ENCODE data around the gene SSPN. TPM values are rescaled to one million over a fixed set of nuclear protein-coding genes. Genes with fewer than 3 reads are reported as not detected.
"Not testable (repeated sequence)": the region's sequence is repeated elsewhere in the genome, so short reads cannot be mapped to it uniquely, and the experiment has no call there.

SSPN gene
- polyA plus RNA-seq, 1 donor: 11.5 TPM

DNA sequence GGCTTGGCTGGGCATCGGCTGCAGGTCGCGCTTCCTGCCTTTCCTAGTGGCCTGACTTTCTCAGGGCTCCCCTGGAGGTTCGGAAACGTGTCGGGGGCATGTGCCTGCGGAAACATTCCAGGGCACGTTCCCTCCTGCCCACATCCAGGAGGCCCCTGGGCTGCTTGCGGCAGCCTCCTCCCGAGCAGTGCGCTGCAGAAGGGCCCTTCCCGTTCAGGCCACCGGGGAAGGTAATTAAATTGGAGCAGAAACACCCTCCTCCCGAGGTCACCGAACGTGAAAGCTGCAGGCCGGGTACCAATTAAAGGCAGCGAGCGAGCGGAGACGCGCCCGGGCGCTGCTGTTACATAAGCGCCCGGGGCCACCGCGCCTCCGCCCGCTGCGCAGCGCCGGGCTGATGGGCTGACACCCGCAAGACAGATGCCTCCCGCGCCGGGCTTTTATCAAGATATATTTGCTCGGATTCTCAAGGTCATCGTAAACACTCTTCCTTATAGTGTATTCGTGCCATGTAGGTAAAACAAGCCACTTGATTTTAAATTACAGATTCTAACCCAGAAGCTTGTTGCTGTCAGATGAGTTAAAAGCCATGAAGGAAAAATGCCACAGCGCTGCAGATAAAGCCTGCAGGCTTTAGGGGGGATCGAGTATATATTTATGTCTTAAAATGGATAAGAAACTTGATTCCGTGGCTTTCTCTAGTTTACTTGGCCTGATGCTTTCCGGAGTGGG, 31.4 kb downstream of the SSPN start:
- DNase-seq: peak; percentile 18 to 62
- WGBS (ENCODE audit: insufficient coverage, low lambda C conversion rate): 13% methylated on average over 3 of the region's 44 CpGs
- H3K27me3 ChIP-seq (ENCODE audit: control insufficient read depth, insufficient read depth, low read length): peaks cover 18% of the 10 kb centered on the region

DNA sequence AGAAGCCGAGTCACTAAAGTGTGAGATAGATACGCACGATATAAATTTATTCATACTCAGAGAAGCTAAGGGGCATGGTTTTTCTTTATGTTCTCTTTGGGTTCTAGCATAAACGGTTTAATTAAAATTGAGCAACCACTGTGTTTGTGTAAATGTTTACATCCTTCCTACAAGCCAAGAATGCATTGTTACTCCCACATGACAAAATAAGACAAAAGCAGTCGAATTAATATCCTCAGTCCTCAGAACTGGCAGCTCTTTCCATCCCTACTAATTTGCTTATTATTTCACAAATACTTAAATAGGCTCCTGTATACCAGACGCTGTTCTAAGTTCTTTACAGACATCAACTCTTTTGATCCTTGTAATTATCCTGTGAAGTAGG, 32.0 kb downstream of the SSPN start:
- no peaks in the 10 kb centered on the region for H3K9me3 ChIP-seq (ENCODE audit: control insufficient read depth, low read depth, low read length)
- DNase-seq: no peak
- H3K36me3 ChIP-seq (ENCODE audit: control insufficient read depth, insufficient read depth, low read length): no peaks in the 10 kb centered on the region
- H3K4me1 ChIP-seq (ENCODE audit: control insufficient read depth, insufficient read depth, low read length): peaks cover 9% of the 10 kb centered on the region
- H3K27me3 ChIP-seq (ENCODE audit: control insufficient read depth, insufficient read depth, low read length): peaks cover 18% of the 10 kb centered on the region
- no peak overlapping the region for H3K27ac ChIP-seq (ENCODE audit: low read length)
- 65% methylated on average over 2 of the region's 6 CpGs for WGBS (ENCODE audit: insufficient coverage, low lambda C conversion rate)
- H3K4me3 ChIP-seq (ENCODE audit: low read length): peak overlapping the region; percentile 48

More for the DNA sequence above, 31.4 kb downstream of the SSPN start:
- no peaks in the 10 kb centered on the region for H3K36me3 ChIP-seq (ENCODE audit: control insufficient read depth, insufficient read depth, low read length)
- H3K27ac ChIP-seq (ENCODE audit: low read length): no peak overlapping the region
- no peaks in the 10 kb centered on the region for H3K9me3 ChIP-seq (ENCODE audit: control insufficient read depth, low read depth, low read length)
- peak overlapping the region; percentile 48 for H3K4me3 ChIP-seq (ENCODE audit: low read length)
- H3K4me1 ChIP-seq (ENCODE audit: control insufficient read depth, insufficient read depth, low read length): peaks cover 9% of the 10 kb centered on the region

DNA sequence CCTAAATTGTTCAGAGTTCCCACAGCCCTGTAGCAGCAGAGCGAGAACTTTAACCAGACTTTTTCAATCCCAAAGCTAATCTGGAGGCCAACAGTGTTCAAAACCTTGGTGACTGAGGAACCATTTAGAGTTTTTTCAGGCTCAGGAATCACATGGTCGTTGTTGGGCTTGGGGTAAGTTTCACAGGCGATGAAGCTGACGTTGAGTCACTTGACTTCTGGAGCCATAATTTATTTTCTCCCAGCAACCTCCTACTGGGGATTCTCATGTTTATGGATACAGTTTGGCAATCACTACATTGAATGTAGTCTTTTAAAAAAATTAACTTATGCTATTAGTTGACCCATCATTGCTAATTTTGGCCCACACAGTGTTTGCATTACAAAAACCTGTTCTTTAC, 34.5 kb downstream of the SSPN start:
- WGBS (ENCODE audit: insufficient coverage, low lambda C conversion rate): no CpG with 5 or more reads among the region's 4 CpGs
- peaks cover 18% of the 10 kb centered on the region for H3K27me3 ChIP-seq (ENCODE audit: control insufficient read depth, insufficient read depth, low read length)
- no peak overlapping the region for H3K4me3 ChIP-seq (ENCODE audit: low read length)
- DNase-seq: no peak
- no peaks in the 10 kb centered on the region for H3K36me3 ChIP-seq (ENCODE audit: control insufficient read depth, insufficient read depth, low read length)
- H3K27ac ChIP-seq (ENCODE audit: low read length): no peak overlapping the region
- H3K9me3 ChIP-seq (ENCODE audit: control insufficient read depth, low read depth, low read length): no peaks in the 10 kb centered on the region
- peaks cover 9% of the 10 kb centered on the region for H3K4me1 ChIP-seq (ENCODE audit: control insufficient read depth, insufficient read depth, low read length)

DNA sequence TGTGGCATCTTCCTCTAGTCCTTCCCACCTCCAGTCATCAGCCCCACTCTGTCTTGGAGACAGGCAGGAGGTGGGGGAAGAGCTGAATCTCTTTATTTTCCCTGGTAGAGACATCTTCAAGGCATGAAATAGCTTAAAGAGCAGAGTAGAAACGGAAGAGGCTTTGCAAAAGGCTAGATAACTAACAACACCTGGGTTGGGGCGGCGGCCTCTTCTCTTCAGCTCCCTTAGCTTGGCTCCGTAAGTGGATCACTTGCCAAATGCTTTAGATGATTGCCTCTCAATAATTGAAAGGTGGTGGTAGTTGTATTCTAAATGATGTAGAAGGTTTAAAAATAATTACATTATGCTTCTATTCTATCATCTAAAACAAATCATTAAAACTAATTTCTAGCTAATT, 36.1 kb downstream of the SSPN start:
- no CpG with 5 or more reads among the region's 4 CpGs for WGBS (ENCODE audit: insufficient coverage, low lambda C conversion rate)
- Histone ChIP-seq H3K27me3 (ENCODE audit: control insufficient read depth, insufficient read depth, low read length) (peaks cover 12% of the 10 kb centered on the region), H3K4me3 (ENCODE audit: low read length) (no peak overlapping the region), H3K9me3 (ENCODE audit: control insufficient read depth, low read depth, low read length) (no peaks in the 10 kb centered on the region), H3K36me3 (ENCODE audit: control insufficient read depth, insufficient read depth, low read length) (no peaks in the 10 kb centered on the region), H3K27ac (ENCODE audit: low read length) (no peak overlapping the region), H3K4me1 (ENCODE audit: control insufficient read depth, insufficient read depth, low read length) (peaks cover 5% of the 10 kb centered on the region)
- no peak for DNase-seq

DNA sequence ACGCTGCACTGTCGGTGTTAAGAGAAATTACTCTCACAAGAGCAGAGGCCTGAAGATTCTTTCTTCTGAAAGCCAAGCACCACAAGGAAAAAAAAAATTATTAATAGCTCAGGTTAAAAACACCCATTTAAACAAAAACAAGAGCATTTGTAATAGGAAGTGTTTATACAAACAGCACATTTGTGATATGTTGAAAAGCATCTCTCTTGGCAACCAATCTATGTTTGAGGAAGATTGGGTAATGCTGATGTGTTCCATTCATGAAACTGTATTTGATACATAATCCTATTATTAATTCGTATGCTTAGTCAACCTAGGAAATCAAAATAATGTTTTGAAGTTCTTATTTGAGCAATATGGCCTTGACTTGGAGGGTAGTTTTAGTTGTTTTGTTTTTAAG, 36.5 kb downstream of the SSPN start:
- Histone ChIP-seq H3K9me3 (ENCODE audit: control insufficient read depth, low read depth, low read length) (no peaks in the 10 kb centered on the region), H3K4me3 (ENCODE audit: low read length) (no peak overlapping the region), H3K36me3 (ENCODE audit: control insufficient read depth, insufficient read depth, low read length) (no peaks in the 10 kb centered on the region), H3K27me3 (ENCODE audit: control insufficient read depth, insufficient read depth, low read length) (peaks cover 7% of the 10 kb centered on the region), H3K4me1 (ENCODE audit: control insufficient read depth, insufficient read depth, low read length) (peaks cover 4% of the 10 kb centered on the region), H3K27ac (ENCODE audit: low read length) (no peak overlapping the region)
- 80% methylated on average over 1 of the region's 3 CpGs for WGBS (ENCODE audit: insufficient coverage, low lambda C conversion rate)
- DNase-seq: no peak

DNA sequence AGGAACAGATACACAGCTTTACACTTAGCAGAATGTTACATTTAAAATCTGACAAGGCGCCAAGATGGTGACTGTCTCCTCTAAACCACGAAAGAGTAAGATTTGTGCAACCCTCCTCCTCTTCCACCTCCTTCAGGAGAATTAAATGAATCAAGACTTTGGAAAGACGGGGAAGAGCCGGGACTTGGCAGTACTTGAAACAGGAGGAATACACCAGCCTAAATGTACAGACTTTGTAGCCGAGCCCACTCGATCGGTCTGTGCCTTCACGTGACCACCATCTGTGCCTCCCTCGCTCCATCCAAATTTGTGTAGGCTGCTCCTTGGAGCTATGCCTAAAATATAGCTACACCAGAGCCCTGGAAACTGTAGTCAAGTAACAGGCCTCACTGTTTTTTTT, 38.3 kb downstream of the SSPN start:
- no peaks in the 10 kb centered on the region for H3K9me3 ChIP-seq (ENCODE audit: control insufficient read depth, low read depth, low read length)
- no peak for DNase-seq
- H3K27me3 ChIP-seq (ENCODE audit: control insufficient read depth, insufficient read depth, low read length): no peaks in the 10 kb centered on the region
- H3K27ac ChIP-seq (ENCODE audit: low read length): no peak overlapping the region
- no CpG with 5 or more reads among the region's 9 CpGs for WGBS (ENCODE audit: insufficient coverage, low lambda C conversion rate)
- H3K4me3 ChIP-seq (ENCODE audit: low read length): no peak overlapping the region
- no peaks in the 10 kb centered on the region for H3K4me1 ChIP-seq (ENCODE audit: control insufficient read depth, insufficient read depth, low read length)
- no peaks in the 10 kb centered on the region for H3K36me3 ChIP-seq (ENCODE audit: control insufficient read depth, insufficient read depth, low read length)

DNA sequence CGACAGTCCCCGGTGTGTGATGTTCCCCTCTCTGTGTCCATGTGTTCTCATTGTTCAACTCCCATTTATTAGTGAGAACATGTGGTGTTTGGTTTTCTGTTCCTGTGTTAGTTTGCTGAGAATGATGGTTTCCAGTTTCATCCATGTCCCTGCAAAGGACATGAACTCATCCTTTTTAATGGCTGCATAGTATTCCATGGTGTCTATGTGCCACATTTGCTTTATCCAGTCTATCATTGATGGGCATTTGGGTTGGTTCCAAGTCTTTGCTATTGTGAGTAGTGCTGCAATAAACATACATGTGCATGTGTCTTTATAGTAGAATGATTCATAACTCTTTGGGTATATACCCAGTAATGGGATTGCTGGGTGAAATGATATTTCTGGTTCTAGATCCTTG, 40.1 kb downstream of the SSPN start:
- DNase-seq; H3K36me3 ChIP-seq (ENCODE audit: control insufficient read depth, insufficient read depth, low read length); H3K9me3 ChIP-seq (ENCODE audit: control insufficient read depth, low read depth, low read length); H3K4me1 ChIP-seq (ENCODE audit: control insufficient read depth, insufficient read depth, low read length); H3K27ac ChIP-seq (ENCODE audit: low read length); H3K27me3 ChIP-seq (ENCODE audit: control insufficient read depth, insufficient read depth, low read length); H3K4me3 ChIP-seq (ENCODE audit: low read length): not testable (repeated sequence)
- WGBS (ENCODE audit: insufficient coverage, low lambda C conversion rate): no CpG with 5 or more reads among the region's 2 CpGs

DNA sequence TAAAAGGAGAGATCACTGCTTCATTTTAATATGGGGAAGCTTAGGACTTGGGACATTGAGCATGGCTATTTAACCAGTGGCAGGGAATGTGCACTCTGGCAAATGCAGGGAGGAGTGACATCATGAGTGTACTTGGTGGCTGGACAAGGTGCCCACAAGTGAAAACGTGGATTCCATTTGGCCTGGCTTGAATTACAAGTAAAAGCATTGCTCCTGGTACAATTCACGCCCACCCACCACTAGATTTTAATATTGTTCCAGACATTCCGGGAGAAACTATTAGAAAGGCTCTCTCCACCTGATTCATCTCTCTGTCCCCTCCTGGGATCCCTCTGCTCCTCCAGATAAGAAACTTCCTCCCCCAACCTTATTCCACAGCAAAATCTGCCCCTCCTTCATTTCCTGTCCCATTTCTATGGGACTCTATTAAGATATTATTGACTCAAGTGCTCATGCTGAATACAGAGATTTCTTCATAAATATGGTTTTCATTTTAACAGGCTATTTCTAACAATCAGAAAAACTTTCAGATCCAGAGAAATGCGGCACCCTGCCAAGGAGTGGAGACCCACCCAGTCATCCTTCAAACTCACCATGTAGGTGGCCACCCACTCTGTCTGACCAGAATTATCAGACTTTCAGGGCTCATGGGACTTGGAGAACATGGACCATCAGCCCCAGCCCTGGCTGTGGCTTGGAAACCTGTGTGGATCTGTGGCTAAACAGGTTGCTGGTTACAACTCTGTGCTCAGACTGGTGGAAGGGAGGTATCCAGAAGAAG, 43.2 kb downstream of the SSPN start:
- 80% methylated on average over 1 of the region's 4 CpGs for WGBS (ENCODE audit: insufficient coverage, low lambda C conversion rate)
- Histone ChIP-seq H3K9me3 (ENCODE audit: control insufficient read depth, low read depth, low read length) (no peaks in the 10 kb centered on the region), H3K4me1 (ENCODE audit: control insufficient read depth, insufficient read depth, low read length) (peaks cover 21% of the 10 kb centered on the region), H3K27ac (ENCODE audit: low read length) (no peak overlapping the region), H3K36me3 (ENCODE audit: control insufficient read depth, insufficient read depth, low read length) (no peaks in the 10 kb centered on the region), H3K4me3 (ENCODE audit: low read length) (no peak overlapping the region), H3K27me3 (ENCODE audit: control insufficient read depth, insufficient read depth, low read length) (no peaks in the 10 kb centered on the region)
- no peak for DNase-seq

DNA sequence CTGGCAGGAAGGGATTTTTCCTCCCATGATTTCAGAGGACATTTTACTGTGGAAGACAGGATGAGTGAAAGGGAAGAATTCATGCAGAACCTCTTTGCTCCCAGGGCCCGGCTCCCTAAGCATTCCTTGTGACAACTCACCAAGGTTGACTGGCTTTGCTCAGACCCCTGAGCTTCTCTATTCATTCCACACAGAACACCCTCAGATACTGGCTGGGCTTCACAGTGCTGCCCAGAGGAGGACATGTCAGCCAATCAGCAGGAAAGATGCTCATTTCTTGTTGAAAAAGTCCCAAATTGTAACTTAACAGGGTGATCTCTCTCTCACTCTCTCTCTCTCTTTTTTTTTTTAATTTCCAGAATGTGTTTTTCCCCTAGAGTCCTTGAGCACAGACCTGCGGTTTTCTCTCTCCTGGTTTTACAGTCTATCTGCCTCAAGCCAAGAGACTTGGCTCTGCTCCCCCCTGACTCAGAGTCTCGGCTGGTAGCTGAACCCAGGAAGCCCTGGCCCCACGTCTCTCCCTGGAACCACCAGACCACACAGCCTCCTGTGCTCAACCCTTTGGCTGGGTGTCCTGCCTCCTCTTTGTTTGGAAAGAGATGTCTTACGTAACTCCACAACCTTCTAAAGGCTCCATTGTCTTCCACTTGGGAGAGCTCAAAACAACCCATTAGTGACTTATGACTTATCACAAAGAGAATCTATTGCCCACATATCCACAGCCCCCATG, 43.9 kb downstream of the SSPN start:
- no peak for DNase-seq
- H3K36me3 ChIP-seq (ENCODE audit: control insufficient read depth, insufficient read depth, low read length): no peaks in the 10 kb centered on the region
- H3K4me1 ChIP-seq (ENCODE audit: control insufficient read depth, insufficient read depth, low read length): peaks cover 21% of the 10 kb centered on the region
- H3K27me3 ChIP-seq (ENCODE audit: control insufficient read depth, insufficient read depth, low read length): no peaks in the 10 kb centered on the region
- no peak overlapping the region for H3K4me3 ChIP-seq (ENCODE audit: low read length)
- H3K27ac ChIP-seq (ENCODE audit: low read length): no peak overlapping the region
- no peaks in the 10 kb centered on the region for H3K9me3 ChIP-seq (ENCODE audit: control insufficient read depth, low read depth, low read length)
- no CpG with 5 or more reads among the region's 5 CpGs for WGBS (ENCODE audit: insufficient coverage, low lambda C conversion rate)

Data from large intestine (tissue), 3 donors.